Iris pigment epithelial cell (primary cell): ENCODE measurements around the gene FAM13A.
A peak's percentile ranks its signal among the peaks of the same experiment; 100 is the strongest.
"Not testable (repeated sequence)": the region's sequence is repeated elsewhere in the genome, so short reads cannot be mapped to it uniquely, and the experiment has no call there.

Source experiments
- DNase-seq: peaks from one replicate; pipeline ENCODE4 v3.0.0-alpha.2; 2011; ENCODE audit warnings: low read depth

Gene FAM13A

DNA sequence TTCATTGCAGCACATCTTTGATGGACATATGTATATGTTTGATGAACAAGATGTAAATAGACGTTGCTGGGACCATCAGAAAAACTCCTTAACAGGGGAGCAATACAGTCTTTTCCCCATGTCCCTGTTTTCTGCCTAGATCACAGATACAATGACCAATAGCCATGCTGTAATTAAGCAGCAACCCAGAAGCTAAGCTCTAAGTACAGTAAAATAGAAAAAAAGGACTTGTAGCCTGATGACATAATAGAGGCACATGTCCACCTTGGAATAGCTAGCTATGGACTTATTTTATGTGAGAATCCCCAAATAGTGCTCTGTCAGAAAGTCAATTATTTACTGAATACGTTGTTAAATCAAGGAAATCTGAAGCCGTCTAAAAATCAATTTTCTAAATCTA, 14.9 kb downstream of the FAM13A start:
- DNase-seq = no peak

GRCh38 chr4:89039730-89040338, 17.2 kb downstream of the FAM13A start:
- DNase-seq = no peak

GRCh38 chr4:89036535-89036934, 20.4 kb downstream of the FAM13A start:
- no peak for DNase-seq

- no peak for DNase-seq
Observed at GRCh38 chr4:89031272-89031671, 25.7 kb downstream of the FAM13A start.

DNA sequence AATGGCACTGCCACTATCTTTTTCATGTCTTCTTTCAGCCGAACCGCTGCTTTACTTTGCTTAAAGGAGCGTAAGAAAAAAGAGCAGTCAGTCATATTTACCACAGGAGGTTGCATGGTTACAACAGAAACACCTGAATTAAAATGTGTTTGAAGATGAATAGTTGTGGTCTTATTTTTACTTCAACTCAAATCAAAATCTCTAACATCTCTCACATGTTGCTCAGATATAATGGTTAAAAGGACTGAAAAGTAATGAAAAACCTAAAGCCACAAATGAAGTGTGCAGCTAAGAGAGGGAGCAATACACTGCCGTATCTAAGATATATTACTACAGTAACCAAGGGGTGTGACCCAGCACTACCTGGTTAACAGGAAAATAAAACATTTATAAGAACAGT, 27.4 kb downstream of the FAM13A start:
- DNase-seq = no peak

DNA sequence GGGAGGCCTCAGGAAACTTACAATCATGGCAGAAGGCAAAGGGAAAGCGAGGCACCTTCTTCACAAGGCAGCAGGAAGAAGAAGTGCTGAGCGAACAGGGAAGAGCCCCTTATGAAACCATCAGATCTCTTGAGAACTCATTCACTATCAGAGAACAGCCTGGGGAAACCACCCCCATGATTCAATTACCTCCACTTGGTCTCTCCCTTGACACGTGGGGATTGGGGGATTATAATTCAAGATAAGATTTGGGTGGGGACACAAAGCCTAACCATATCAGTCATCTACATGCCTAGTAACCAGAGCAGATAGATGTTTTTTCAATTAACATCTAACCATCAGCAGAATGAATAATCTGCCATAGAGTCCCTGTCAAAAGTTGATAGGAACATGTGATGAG, 30.4 kb downstream of the FAM13A start:
- no peak for DNase-seq

DNA sequence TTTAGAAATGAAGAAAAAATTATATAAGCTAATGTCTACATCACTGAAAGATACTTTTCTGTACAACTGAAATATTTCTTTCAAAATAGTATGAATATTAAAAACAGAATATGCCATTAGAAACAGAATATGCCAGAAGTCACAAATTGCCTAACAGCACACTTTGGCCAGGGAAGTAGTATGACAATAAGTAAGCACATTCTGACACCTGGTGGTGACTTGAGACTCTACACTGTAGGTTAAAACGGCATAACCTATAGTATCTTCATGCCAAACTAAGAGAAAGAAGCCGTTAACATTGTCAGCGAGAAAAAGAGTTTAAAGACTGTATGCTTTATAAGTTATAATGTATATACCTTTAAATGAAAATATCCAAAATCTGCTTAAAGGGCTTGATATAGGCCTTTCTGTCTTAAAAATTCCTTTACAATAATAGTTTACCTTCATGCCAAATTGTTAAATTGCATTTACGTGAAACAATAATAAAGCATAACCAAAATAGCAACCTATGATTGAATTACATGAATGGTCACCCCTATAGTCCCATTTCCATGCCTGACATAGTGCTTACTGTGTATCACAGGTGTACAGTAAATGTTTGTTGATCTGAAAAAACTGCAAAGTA, 32.8 kb downstream of the FAM13A start:
- peak; percentile 77 for DNase-seq

DNA sequence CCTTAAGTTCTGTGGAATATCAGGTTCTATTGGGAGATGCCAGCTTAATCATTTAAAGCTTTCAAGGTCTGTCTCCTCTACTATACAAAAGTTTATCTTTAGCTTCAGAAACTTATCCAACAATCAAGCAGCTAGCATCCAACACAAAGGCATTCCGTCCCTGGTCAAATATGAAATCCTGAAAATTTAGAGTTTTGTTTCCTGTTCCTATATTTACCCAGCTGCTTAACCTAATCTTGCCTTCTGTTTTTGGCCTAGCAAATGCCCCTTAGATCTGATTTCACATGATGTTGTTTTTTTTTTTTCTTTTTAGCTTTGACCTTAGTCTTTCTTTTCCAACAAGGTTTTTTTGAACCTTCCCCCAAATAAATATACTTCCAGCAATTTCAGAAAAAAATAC, 33.8 kb downstream of the FAM13A start:
- DNase-seq = no peak

DNA sequence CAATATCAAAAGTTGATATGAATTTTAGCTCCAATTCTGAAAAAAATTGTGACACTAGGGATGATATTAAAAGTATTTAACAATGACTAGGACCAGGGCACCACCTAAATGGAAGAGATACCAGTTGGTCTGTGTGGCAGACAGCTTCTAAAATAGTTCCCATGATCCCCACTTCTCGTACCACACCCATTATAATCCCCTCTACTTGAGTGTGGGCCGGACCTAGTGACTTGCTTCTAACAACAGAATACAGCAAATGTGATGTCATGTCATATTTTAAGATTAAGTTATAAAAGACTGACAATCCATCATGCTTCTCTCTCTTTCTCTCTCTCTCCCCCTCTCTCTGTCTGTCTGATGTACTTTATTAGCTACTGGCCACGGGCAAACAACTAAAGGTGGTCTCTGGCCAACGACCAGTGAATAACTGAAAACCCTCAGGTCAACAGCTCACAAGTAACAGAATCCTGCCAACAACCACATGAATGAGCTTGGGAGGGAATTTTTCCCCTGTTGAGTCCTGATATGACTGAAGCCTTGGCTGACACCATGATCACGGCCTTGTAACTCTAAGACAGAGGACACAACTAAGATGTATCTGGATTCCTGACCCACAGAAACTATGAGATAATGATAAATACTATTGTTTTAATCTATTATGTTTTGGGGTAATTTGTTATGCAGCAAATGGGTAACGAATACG, 34.4 kb downstream of the FAM13A start:
- DNase-seq = no peak

- no peak for DNase-seq
Observed at GRCh38 chr4:89021684-89022083, 35.3 kb downstream of the FAM13A start.

GRCh38 chr4:89021062-89021461, 35.9 kb downstream of the FAM13A start:
- DNase-seq = no peak

DNA sequence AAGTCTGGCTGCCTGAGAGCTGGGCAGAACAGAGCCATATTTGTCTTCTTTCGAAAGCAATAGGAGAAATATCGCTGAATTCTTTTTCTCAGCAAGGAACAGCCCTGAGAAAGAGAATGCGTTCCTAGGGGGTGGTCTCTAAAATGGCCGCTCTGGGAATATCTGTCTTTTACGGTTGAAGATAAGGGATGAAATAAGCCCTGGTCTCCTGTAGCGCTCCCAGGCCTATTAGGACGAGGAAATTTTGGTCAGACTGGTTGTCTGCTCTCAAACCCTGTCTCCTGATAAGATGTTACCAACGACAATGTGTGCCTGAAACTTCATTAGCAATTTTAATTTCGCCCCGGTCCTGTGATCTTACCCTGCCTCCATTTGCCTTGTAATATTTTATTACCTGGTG, 42.1 kb downstream of the FAM13A start:
- not testable (repeated sequence) for DNase-seq

DNA sequence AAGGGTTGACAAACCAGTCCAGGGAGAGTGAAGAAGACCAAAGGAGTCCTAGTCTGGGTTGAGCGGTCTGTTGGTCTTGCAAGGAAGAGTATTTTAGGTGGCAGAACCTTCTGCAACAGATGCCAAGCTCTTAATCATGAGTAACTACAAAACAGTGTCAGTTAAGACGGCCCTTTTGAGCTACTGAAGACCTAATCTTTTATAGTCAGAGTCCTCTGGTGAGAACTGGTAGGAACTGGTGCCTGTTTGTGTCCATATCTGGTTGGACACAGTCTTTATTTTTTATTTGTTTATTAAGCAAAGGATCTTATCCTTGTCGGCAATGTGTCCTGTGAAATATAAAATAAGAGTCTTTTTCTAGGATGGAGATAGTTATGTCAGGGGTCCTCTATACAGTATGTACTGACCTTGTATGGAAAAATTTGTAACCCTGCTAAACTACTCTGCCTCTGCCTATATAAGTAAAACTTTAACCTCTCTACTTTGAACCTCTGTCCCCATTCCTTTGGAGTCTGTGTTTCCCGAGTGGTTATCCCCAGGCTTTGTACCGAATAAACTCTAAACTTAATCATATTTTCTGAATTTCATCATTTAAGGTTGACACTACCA, 47.1 kb downstream of the FAM13A start:
- no peak for DNase-seq

DNA sequence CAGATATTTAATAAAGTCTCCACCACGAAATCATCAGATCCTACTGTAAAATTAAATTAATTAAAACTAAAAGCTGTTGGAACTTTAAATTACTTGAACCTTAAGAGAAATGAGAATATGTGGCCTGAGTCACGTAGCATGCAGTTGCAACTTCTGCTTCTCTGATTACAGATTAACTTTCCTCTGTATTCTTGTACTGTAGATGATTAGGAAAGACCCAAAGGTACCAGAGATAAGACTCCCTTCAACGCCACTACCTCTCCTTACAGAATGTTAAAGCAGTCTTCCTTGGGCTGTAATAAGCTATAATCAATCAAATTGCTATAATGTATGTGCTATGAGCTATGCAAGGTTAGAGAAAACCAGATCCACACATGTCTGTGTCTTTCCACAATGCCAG, 47.9 kb downstream of the FAM13A start:
- DNase-seq = no peak

- DNase-seq = no peak
Observed at GRCh38 chr4:89008166-89008565, 48.8 kb downstream of the FAM13A start.

- DNase-seq = no peak
Observed at GRCh38 chr4:89007338-89007939, 49.5 kb downstream of the FAM13A start.

DNA sequence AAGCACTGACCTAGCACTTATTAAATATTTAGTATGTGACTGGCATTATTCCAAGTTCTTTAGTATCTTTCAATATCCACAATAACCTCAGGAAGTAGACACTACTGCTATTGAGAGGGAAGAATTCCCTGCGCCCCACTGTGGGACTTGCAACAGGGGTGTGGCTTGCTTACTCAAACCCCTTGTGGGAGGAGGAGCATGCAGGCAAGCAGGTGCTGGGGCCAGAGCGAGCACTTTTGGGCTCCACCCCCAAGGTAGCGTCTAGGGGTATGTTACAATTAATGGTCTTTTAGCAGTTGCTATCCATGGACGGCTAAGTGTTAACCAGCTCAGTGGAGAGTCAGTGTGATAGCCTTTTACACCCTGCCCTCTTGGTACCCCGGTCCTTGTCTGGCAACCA, 50.7 kb downstream of the FAM13A start:
- no peak for DNase-seq

GRCh38 chr4:89005066-89005465, 51.9 kb downstream of the FAM13A start:
- not testable (repeated sequence) for DNase-seq

DNA sequence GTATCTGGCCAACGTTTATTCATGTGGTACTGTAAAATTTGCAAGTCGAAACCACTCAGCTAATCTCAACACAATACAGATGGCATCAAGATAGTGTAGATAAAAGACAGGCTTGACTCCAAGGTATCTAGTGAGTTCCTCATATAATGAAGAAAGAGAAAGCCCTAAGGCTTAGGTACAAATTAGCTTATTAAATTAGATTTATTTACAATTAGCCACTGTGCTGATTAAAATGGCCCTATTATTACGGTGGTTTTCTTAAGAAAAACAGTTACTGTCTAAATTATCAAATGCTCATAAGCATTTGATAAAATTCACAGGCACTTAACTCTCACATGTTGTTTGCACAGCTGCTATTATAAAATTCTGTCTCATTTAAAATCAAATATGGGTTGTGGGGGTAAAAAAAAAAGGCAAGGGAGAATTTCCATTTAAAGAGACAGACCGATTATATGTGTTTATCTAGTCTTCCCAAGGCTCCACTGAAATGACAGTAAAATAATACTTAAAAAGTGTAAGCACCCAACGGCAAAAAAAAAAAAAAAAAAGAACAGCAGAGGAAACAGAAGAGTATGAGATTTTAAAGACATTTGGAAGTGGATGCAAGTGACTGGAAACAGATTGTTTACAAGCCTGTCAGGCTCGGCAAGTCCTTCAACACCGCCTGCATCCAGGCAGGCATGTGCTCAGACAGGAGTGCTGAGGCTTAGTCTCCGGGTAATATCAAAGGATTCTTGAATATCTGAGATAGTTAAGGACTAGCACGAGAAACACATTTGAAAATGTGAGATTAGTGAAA, 55.1 kb downstream of the FAM13A start:
- DNase-seq = peak; percentile 34

- DNase-seq = peak; percentile 79
Observed at GRCh38 chr4:89000844-89001360, 56.1 kb downstream of the FAM13A start.

DNA sequence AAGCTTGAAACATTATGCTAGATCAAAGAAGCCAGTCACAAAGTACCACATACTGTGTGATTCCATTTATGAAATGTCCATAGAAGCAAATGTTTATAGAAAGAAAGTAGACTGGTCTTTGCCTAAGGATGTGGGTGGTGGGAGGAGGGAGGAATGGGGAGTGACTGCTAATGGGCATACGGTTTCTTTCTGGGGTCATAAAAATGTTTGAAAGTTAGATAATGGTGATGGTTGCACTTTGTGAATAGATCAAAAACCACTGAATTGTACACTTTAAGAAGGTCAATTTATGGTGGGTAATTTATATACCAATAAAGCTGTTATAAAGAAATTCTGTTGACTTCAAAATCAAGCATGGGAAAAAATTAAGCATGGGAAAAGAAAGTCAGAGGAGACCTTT, 56.6 kb downstream of the FAM13A start:
- no peak for DNase-seq
